HG03045 (cell line): ENCODE measurements around the gene LANCL2.

Source experiments
- ATAC-seq: cut with Tn5 transposase; IDR thresholded peaks from one replicate; pipeline ENCODE4 v1.9.1; 2021; ENCODE audit warnings: mild to moderate bottlenecking, moderate library complexity; ENCODE audit not compliant: unreplicated experiment

The LANCL2 gene

GRCh38 chr7:55361560-55361959 lies 3.6 kb upstream of the LANCL2 start:
- ATAC-seq, result no peak

GRCh38 chr7:55362927-55363326 lies 2.2 kb upstream of the LANCL2 start:
- ATAC-seq, result no peak

DNA sequence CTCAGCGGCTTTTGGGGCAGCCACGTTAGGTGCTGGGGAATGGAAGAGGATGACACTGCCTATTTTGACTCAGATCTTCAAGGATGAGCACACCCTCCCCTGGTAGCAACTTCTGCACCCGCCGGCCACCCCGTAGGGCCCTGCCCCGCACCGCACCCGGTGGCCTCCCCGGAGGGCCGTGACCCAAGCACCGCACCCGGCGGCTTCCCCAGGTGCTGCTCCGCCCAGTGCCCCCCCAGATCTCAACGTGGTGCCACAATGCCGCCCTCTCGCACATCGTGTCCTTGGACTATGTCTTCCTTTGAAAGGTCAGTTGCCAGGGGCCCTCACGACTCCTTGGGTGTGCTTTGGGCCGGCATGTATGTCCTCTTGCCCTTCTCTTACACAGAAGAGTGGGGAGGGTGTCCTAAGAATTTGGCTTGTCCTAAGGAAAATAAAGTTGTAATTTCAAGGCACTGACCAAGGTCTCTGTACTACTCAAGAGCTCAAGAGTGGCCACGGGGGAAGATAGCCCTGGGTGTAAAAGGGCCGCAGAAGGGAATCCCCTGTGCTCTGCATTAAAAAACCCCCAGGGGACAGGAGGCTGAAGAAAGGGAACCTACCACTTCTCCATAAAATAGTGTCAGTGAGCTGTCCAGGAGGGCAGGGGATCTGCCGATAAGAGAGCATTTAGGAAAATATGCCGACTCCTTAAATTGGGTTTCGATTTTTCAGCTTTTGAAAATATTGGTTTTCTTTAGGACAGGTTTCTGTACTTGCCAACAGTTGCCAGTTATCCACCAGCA lies 1.6 kb upstream of the LANCL2 start:
- no peak for ATAC-seq

DNA sequence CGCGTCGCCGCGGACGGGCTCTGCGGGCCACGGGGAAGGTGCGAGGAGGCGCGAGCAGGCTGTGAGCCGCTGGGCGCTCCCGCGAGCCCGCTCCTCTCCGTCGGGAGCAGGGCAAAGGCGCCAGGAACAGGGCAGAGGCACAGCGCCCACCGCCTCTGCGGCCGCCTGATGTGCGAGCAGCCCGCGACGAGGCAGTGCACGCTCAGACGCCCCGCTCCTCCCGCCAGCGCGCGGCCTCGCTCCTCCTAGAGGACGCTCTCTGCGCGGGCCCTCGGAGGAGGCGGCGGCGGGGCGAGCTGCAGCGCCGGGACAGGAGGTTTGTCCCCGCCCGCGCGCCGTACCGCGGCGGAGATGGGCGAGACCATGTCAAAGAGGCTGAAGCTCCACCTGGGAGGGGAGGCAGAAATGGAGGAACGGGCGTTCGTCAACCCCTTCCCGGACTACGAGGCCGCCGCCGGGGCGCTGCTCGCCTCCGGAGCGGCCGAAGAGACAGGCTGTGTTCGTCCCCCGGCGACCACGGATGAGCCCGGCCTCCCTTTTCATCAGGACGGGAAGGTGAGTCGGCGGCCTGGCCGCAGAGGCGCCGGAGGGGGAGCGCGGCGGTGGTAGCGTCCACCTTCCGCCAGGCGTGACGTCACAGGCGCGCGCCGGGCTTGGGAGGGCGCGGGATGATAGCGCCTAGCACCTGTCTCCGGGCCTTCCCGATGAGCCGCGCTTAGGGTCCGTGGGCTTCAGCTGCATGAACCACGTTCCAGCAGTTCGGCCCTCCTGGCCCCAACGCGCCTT lies 731 bp downstream of the LANCL2 start:
- ATAC-seq, result peak; percentile 84

GRCh38 chr7:55366461-55367070 lies 1.4 kb downstream of the LANCL2 start:
- ATAC-seq, result peak; percentile 26

DNA sequence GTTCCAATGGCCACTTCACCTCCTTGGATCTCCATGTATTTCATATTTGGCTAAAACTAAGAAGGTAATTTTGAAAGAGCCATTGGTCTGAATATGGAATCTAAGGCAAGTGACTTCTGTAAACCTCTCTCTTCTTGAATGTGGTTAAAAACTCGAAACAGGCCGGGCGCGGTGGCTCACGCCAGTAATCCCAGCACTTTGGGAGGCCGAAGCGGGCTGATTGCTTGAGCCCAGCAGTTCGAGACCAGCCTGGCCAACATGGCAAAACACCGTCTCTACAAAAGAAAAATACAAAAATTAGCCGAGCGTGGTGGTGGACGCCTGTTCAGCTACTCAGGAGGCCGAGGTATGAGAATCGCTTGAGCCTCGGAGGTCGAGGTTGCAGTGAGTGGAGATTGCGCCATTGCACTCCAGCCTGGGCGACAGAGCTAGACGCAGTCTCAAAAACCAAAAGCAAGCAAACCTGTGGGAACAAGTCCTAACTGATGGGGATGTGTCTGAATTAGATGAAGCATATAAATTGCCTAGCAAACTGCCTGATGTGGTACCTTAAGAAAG lies 2.2 kb downstream of the LANCL2 start:
- no peak for ATAC-seq

- no peak for ATAC-seq
Measured at GRCh38 chr7:55369427-55370400, 4.6 kb downstream of the LANCL2 start.

DNA sequence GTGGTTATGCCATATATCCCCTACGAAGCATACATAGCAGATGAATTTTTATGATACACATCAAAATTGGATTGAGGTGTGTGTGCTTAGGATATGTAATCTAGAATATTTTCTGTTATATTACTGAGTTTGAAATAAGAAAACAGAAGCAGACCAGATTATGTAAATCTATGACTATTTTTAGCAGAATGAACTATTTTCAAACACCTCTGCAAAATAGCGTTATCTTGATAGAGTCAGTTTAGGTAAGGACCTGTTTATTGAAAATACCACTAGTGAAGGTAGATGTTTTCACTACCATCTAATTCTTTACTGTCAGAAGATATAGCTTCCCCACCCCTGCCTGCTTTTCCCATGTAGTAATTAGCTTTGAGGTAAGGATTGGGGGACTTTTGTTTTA lies 9.1 kb downstream of the LANCL2 start:
- ATAC-seq, result no peak

GRCh38 chr7:55375237-55375636 lies 10.1 kb downstream of the LANCL2 start:
- no peak for ATAC-seq

DNA sequence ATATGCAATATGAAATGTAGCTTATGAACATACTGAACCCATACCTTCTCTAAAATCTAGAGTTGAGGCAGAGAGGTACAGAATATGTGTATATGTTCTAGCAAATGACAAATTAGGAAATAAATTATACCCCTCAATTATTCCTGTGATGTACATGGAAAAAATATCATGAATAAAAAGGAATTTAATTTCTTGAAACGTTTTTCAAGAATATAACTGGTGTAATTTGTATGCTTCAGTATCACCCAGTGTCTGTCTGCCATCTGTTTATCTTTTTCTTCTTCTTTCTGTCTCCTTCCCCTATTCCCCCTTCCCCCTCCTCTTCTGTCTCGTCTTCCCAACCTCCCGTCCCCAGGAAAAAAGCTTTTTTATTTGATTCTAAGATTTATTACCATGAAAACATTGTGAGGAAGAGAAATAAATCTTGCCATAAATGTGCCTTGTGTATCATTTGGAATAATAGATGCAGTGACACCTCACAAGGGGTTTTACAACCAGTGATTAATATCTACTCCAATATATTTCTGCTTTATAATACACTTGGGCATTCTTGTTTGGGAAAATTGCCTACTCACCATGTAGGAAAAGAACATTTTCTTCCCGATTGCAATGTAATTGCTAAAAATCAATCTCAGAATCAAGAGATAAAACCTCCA lies 12.2 kb downstream of the LANCL2 start:
- ATAC-seq, result no peak

DNA sequence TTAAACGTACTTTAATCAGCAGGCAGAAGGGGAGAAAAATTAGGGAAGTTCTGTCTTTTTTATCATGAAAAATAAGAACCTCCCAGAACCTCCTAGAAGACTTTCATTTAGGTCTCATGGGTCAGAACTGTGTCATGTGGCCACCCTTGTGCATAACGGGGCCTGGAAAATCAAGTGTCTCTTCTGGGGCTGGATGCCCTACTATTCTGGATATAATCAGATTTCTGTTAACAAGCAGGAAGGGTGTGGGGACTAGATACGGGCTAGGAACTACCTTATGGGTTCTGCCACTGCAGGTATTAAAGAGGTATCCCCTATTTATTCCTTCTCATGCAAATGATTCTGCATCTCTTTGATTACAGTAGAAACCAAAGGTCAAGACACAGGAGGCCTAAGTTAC lies 14.1 kb downstream of the LANCL2 start:
- ATAC-seq, result no peak

GRCh38 chr7:55381189-55381588 lies 16.1 kb downstream of the LANCL2 start:
- no peak for ATAC-seq

DNA sequence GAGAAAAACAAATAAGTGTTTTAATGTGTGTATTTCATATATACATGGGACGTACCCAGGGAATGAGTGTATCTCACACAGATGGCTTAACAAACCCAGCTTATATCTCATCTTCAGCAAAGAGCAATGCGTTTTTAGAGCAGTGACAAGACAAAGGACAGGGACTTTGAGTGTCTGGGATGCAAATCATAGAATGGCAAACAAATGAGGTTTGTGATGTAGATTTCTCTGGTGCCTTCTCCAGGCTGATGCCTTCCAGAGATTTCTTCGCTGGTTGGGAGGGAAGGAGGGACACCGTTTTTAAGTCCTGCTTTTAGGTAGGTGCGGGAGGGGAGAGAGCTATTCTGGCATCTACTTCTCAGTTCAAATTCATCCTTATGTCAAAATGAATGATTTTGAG lies 16.6 kb downstream of the LANCL2 start:
- ATAC-seq, result no peak

- ATAC-seq, result no peak
Measured at GRCh38 chr7:55382251-55382650, 17.1 kb downstream of the LANCL2 start.

DNA sequence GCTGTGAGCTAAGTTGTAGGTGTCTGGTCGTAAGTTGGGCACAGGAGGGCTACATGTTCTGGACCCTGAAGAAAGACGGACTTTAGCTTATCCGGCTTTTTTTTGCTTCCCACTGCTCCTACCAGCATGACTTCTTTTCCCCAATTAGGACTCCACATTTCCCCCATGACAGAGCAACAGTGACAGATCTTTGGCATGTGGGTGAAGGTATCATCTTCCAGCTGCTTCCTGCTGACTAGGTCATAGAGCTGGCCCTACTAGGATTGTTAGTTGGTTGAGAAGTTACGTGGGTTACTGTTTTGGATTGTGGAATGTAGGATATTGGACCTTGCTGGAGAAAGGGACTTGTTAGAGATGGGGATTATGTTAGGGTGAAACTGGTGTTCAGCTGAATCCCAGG lies 21.4 kb downstream of the LANCL2 start:
- no peak for ATAC-seq

DNA sequence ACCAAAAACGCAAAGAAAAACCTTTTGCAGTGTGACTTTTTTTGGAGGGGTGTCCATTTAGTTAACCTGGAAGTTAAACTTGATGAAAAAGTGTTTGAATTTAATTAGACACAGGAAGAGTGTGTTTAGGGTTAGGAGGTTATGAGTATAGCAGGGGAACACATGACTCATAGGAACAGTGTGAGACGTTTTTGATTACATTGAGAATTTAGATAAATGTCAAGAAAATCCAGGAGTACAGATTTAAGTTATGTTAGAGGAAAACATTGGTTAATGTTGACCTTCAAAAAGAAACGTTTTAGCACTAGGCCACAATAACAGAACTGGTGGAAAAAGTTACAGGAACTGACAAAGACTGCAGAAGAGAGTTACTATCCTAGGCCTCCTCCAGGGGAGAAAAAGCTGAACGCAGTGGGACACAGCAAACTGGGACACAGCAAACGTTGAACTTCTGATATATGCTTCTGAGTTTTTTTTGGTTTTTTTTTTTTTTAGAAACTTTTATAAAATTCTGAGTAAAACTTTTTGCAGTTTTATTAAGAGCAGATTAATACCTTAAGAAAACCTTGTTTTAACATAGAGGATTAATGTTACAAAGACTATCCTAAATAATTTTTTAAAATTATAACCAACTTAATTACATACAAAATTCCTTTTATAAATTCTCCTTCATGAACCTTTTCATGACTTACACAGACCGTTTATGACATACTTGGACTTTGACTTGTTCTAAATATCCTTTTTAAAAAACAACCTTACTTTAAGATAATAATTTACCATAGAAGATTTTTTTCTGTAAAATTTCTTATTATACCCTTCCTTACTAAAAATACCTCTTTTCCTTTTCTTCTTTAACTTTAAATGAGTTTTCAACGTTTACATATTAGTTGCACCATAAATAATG lies 22.2 kb downstream of the LANCL2 start:
- ATAC-seq, result no peak

DNA sequence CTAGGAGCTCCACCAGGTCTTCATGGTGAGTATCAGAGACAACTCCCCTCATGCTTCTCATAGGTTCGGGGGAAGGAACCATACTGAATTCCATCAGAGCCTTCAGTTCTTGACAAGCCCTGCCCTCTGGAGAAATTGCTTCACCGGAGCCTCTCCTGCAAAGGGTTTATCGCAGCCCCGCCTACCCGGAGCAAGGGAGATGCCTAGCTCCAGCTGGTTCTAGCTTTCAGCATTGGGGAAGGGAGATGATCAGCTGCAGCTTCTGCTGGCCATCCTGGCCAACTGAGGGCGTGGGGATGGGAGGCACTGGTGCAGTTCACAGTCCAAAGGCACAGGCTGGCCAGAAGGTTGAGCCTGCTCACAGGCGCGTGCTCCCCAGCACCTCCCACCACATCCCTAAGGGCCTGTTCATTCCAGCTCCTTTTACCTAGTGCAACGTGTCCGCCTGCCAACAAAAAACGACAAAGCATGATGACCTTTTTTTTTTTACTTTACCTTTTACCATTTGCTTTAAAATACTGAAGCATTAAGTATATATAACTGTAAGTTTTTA lies 31.2 kb downstream of the LANCL2 start:
- no peak for ATAC-seq

- no peak for ATAC-seq
Measured at GRCh38 chr7:55397617-55398016, 32.5 kb downstream of the LANCL2 start.

DNA sequence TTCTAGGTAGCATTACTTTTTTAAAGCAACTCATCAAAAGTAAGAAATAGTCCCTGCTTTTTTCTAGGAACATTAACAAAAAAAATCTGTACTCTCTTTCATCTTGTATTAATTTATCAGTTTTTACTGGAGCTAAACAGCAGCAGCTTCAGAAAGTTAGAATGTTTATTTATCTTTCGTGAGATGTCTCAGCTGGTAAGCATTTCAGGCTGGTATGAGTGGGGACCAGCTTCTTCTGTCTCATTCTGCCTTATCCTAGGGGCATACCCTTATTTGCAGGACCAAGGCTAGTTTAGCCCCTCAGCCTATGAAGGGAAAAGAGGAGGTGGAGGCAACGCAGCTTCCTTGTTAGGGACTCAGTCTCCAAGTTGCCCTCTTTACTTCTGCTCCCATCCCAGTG lies 35.1 kb downstream of the LANCL2 start:
- no peak for ATAC-seq
